WERI-Rb-1 (cell line): ENCODE measurements around the gene NUDT4B.
"Not testable (repeated sequence)": the region's sequence is repeated elsewhere in the genome, so short reads cannot be mapped to it uniquely, and the experiment has no call there.

Experiments
- DNase-seq: peaks from one replicate; pipeline ENCODE4 v3.0.0-alpha.2; 2020
- H3K27ac ChIP-seq: fragments of 250-450 bp; sonication (Bioruptor Pico); 2 replicates; pipeline ENCODE4 v1.5.1; 2020; ENCODE audit warnings: mild to moderate bottlenecking, moderate library complexity
- H3K27me3 ChIP-seq: fragments of 250-450 bp; sonication (Bioruptor Pico); 2 replicates; pipeline ENCODE4 v1.5.1; 2021; ENCODE audit warnings: mild to moderate bottlenecking, low read depth, moderate library complexity; ENCODE audit not compliant: insufficient read depth, severe bottlenecking
- H3K36me3 ChIP-seq: fragments of 250-450 bp; sonication (Bioruptor Pico); 2 replicates; pipeline ENCODE4 v1.5.1; 2020; ENCODE audit warnings: mild to moderate bottlenecking, moderate library complexity
- H3K4me3 ChIP-seq: 2 replicates; pipeline ENCODE4 v1.5.1; 2011; ENCODE audit warnings: low read depth, mild to moderate bottlenecking, control low read depth, low read length
- H3K9me3 ChIP-seq: fragments of 250-450 bp; sonication (Bioruptor Pico); 2 replicates; pipeline ENCODE4 v1.5.1; 2021; ENCODE audit warnings: mild to moderate bottlenecking, moderate library complexity; ENCODE audit not compliant: severe bottlenecking

Gene NUDT4B

GRCh38 chr1:148727862-148728261 lies 20.7 kb upstream of the NUDT4B start:
- not testable (repeated sequence) for H3K27me3 ChIP-seq, DNase-seq, H3K36me3 ChIP-seq, H3K27ac ChIP-seq, H3K4me3 ChIP-seq, H3K9me3 ChIP-seq

- not testable (repeated sequence) for H3K27ac ChIP-seq
Measured at GRCh38 chr1:148729128-148729527, 19.4 kb upstream of the NUDT4B start.

DNA sequence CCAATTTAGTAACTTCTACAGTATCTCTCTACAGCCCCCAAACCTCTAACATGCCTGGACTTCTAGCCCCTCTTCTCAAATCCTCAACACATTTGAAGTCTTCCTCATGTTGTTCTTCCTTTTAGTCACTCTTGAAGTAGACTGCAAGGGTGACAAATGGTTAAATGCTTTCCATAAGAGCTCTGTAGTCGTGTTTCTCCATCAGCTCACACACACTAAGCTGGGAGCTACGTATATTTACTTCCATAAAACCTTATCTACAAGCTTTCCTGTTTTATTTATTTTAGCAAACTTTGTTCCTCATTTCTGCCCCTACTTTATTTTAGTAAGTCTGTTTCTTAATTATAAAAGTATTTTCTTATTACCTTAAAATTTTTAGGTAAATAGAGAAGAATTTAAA lies 19.0 kb upstream of the NUDT4B start:
- not testable (repeated sequence) for H3K36me3 ChIP-seq, H3K4me3 ChIP-seq, H3K9me3 ChIP-seq, H3K27ac ChIP-seq, DNase-seq, H3K27me3 ChIP-seq

More at GRCh38 chr1:148729128-148729527, 19.4 kb upstream of the NUDT4B start:
- not testable (repeated sequence) for DNase-seq, H3K27me3 ChIP-seq, H3K9me3 ChIP-seq, H3K36me3 ChIP-seq, H3K4me3 ChIP-seq

DNA sequence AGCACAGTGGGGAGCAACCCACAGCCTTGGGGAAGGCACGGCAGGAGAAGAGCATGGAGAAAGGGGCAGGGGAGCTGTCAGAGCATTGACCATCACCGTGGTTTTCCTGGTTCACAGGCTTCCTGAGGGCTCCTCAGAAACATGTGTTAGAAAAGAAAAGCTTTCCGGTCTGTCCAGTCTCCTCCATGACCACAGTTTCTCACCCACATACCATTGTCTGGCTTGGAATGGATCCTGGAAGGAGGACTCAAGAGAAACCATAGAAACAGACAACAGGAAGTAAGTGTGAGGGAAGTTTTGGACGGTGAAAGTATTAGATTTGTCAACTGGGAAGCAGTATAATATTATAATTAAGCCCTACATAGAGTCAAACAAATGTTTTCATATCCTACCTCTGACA lies 16.3 kb upstream of the NUDT4B start:
- H3K27ac ChIP-seq, DNase-seq: not testable (repeated sequence)

DNA sequence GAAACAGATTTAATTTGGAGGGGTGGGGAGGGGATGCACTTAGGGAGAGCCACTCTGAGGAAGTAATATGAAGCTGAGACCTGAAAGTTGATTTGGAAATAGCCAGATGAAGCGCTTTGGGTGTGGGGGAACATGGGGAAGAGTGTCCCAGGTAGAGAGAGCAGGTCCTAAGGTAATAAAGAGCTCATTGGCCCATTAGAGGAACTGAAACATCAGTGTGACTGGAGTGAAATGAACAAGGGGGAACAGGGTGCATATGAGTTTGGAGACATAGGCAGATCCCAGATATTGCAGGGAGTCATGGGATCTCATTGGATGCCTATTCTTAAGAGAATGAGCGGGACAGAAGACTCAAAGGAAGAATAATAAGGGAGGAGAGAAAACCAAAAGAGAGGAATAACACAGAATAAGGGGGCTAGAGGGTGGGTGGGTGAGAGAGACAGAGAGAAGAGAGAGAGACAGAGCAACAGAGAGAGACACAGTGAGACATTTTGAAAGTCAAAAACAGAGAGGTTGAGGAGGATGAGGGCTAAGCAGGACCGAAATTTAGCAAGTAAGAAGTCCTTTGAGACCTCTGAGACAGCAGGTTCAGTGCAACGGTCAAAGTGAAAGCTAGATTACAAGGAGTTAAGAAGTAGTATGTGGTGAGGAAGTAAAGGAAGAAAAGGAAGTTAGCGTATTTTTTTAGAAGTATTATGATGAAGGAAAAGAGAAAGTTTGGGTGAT lies 14.8 kb upstream of the NUDT4B start:
- DNase-seq, H3K27me3 ChIP-seq, H3K27ac ChIP-seq, H3K36me3 ChIP-seq, H3K4me3 ChIP-seq, H3K9me3 ChIP-seq: not testable (repeated sequence)

More for the DNA sequence above, 16.3 kb upstream of the NUDT4B start:
- H3K9me3 ChIP-seq, H3K27me3 ChIP-seq, H3K4me3 ChIP-seq, H3K36me3 ChIP-seq: not testable (repeated sequence)

DNA sequence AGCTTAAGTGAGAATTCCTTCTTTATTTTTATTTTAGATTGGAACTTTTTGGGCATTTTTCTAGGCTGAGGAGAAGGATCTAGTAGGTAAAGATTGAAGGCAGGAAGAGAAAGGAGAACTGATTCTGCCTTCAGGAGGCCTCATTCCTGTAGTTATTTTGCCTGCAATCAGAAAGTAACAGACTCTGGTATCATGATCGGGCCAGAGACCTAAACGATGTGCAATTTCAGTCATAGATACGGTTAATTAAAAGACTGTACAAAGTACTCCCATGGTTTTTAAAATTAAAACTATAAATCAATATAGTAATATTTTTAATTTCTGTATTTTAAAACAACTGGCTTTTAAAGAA lies 14.3 kb upstream of the NUDT4B start:
- H3K4me3 ChIP-seq, H3K9me3 ChIP-seq, DNase-seq, H3K36me3 ChIP-seq, H3K27ac ChIP-seq, H3K27me3 ChIP-seq: not testable (repeated sequence)

- H3K27me3 ChIP-seq, H3K9me3 ChIP-seq, H3K36me3 ChIP-seq, H3K27ac ChIP-seq, DNase-seq, H3K4me3 ChIP-seq: not testable (repeated sequence)
Measured at GRCh38 chr1:148735538-148735937, 13.0 kb upstream of the NUDT4B start.

- not testable (repeated sequence) for H3K27ac ChIP-seq, H3K36me3 ChIP-seq, DNase-seq, H3K27me3 ChIP-seq, H3K4me3 ChIP-seq, H3K9me3 ChIP-seq
Measured at GRCh38 chr1:148738667-148739066, 9.9 kb upstream of the NUDT4B start.

- H3K4me3 ChIP-seq, H3K9me3 ChIP-seq, H3K27me3 ChIP-seq, H3K36me3 ChIP-seq, H3K27ac ChIP-seq, DNase-seq: not testable (repeated sequence)
Measured at GRCh38 chr1:148743200-148743599, 5.4 kb upstream of the NUDT4B start.

GRCh38 chr1:148743726-148744720 lies 4.6 kb upstream of the NUDT4B start:
- DNase-seq, H3K27ac ChIP-seq, H3K27me3 ChIP-seq, H3K9me3 ChIP-seq, H3K4me3 ChIP-seq, H3K36me3 ChIP-seq: not testable (repeated sequence)

DNA sequence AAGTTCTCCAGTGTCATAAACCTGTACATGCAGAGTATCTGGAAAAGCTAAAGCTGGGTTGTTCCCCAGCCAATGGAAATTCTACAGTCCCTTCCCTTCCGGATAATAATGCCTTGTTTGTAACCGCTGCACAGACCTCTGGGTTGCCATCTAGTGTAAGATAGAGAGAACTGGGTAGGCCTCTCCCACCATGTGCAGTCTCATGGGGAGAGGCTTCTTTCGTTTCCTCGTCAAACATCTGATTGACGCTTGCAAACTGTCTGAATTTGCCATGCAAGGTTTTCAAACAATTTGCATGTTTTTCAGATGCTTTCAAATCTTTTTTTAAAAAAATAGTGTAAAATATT lies 734 bp downstream of the NUDT4B start:
- H3K27me3 ChIP-seq, H3K4me3 ChIP-seq, H3K27ac ChIP-seq, H3K36me3 ChIP-seq, DNase-seq, H3K9me3 ChIP-seq: not testable (repeated sequence)

DNA sequence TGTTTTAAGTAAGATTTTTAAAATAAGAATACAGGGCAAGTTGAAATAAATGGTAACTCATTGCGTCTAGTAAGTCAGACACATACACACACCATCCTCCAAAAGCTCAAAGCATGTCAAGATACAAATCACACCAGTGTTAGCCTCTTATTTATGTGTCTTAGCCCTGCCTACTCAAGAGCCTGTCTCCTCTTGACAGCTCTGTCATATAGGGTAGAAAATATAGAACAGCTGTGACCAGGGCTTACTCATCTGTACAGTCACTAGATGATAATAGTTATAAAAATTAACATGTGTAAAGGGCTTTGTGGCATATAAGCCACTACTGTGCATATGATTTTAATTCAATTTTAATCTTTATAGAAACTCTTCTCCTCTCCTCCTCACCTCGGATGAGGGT lies 7.7 kb downstream of the NUDT4B start:
- H3K27me3 ChIP-seq, H3K27ac ChIP-seq, H3K36me3 ChIP-seq, H3K4me3 ChIP-seq, H3K9me3 ChIP-seq, DNase-seq: not testable (repeated sequence)

- H3K36me3 ChIP-seq, H3K27me3 ChIP-seq, H3K4me3 ChIP-seq, H3K27ac ChIP-seq, H3K9me3 ChIP-seq, DNase-seq: not testable (repeated sequence)
Measured at GRCh38 chr1:148757446-148757845, 8.9 kb downstream of the NUDT4B start.

DNA sequence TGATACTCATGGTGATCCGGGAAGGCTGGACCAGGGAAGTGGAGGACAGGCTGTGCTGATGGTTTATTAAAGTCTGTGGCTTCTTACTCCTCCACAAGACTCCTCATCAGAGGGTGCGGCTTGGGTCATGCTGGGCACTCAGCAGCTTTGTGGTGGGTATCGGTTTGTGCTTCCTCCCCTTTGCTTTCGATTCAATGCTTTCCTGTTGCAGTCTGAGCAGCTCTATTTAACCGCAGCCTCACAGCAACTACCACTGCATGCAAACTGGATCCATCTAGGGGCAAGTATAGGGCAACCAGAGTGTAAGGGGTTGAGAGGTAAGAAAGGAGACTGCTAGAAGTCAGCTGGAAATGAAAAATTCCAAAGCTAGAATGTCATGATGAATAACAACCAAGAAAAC lies 9.8 kb downstream of the NUDT4B start:
- H3K27me3 ChIP-seq, H3K9me3 ChIP-seq: not testable (repeated sequence)

DNA sequence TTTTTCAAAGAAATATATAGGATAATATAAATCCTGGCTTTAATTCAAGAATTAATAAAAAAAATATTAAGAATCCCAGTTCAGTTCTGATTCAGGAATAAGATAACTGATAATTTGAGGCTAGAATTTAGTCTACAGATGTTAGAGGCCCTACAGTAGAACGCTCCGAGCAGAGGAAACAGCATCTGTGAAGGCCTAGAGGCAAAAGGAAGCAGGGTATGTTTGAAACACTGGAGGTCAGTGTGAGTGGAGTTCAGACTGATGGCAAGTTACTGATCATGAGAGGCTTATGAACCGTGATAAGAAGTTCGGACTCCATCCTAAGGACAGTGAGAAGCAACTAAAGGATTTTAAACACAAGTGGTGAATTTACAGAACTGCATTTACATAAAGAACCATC lies 10.4 kb downstream of the NUDT4B start:
- not testable (repeated sequence) for H3K4me3 ChIP-seq, H3K27me3 ChIP-seq, DNase-seq, H3K36me3 ChIP-seq, H3K27ac ChIP-seq, H3K9me3 ChIP-seq

More for the DNA sequence above, 9.8 kb downstream of the NUDT4B start:
- DNase-seq, H3K36me3 ChIP-seq, H3K27ac ChIP-seq, H3K4me3 ChIP-seq: not testable (repeated sequence)
